HS-5 (cell line): ENCODE measurements around the gene SPTBN1.

Source experiments
- DNase-seq: peaks from one replicate; pipeline ENCODE4 v3.0.0-alpha.2; 2012; ENCODE audit warnings: low read depth

SPTBN1 gene

DNA sequence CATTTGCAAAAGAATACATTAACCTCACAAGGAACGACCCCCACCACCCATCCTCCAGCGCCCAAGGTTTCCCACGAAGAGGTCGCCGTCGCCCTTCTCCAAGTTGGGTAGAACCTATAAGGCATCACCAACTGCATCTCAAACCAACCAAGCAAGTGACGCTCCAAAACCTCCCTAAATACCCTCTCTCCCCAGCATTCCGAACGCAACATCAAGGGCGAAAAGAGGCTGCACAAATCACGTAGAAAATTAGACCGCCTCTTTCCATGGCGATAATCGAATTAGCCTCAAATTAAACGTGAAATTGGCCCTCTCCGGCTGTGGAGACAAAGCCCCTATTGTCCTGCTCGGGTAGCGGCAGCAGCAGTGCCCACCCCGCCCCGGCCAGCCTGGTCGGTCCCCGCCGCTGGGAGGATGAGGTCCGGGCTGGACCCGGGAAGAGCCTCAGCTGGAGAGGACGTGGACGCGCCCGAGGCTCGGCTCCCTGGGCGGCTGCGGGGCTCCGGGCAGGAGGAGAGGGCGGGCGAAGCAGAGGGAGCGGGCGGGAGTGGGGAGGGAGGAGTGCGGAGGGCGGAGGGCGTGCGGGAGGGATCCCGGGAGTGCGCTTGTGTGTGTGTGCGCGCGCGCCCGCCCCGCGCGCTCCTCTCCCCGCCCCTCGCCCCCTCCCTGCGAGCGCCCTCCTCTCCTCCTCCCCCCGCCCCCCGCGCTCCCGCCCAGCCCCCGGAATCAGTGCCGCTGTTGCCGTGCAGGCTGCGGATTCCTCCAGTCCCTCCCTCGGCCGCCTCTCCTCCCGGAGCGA lies at the start of gene SPTBN1:
Gene SPTBN1 (plus strand): TSS at position 765 of the 799 bp plus-strand sequence. CDS start 70,092 bp downstream, outside the sequence.
- DNase-seq, result no peak

DNA sequence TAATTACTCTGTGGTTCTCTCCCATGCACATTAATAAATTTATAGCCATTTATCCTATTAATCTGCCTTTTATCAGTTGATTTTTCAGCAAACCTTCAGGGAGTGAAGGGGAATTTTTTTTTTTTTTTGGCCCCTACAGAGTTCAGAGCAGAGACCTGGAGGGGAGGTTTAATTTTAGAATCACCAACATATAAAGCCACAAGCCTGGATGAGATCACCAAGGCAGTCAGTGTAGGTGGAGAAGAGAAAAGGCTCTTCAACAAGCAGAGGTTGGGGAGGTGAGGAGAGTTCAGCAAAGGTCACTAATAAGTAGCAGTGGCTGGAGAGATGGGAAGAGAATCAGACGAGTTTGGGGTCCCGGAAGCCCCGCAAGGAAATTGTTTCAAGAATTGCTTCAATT lies 48.4 kb upstream of the SPTBN1 start:
- DNase-seq, result no peak

DNA sequence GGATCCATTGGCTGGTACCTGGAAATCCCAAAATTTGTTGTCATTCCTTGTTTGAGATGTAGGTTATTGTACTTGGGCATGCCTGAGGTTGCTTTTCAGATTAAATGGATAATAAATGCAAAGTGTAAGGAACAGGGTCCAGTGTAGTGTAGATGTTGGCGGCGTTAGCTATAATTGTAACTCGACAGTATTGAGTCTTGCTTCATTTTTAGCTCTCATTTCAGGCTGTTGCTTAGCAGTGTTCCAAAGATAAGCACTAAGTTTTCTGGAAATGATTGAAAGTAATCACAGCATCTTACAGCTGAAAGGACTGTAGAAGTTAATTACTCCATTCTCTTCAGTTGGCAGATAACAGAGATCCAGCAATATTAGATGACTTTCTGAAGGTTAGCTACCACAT lies 47.8 kb upstream of the SPTBN1 start:
- no peak for DNase-seq

DNA sequence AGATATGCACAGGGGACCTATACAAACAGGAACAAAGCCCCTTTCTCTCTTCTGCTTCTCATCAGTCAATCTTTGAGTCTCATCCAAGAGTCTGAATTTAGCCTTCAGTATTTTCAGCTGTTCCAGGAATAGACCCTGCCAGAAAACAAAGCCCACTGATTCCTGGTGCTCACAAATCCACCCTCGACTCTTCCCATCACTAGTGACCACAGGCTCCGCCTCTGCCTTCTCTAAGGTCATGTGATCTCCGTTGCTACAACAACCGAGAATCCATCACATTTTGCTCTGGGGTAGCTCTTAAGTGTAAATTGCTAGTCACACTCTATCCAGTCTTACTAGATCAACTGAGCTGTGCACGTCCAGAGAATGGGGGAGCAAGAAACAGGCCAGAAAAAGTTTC lies 46.4 kb upstream of the SPTBN1 start:
- no peak for DNase-seq

DNA sequence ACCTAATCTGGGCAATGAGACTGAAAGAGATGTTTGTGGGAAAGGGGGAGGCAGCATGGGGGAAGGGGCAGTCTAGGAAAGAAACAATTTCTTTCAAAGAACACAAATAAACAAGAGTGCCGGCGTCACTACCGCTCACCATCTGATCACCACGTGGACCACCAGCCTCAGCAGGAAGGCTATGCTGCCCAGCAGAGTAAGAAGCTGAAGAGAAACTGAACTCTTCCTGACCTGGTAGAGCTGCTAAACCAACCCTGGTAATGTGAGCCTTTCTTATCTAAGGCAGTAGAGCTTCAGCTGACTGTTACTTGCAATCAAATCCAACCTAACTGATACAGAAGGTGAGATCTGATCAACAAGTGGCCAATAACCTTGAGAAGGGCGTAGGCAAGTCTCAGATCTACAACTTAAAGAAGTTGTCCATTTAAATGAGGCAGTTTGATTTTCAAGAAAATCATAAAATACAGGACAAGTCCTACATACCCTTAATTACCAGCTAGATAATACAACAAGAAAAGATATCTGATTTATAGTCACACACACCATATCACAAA lies 44.2 kb upstream of the SPTBN1 start:
- DNase-seq, result no peak

DNA sequence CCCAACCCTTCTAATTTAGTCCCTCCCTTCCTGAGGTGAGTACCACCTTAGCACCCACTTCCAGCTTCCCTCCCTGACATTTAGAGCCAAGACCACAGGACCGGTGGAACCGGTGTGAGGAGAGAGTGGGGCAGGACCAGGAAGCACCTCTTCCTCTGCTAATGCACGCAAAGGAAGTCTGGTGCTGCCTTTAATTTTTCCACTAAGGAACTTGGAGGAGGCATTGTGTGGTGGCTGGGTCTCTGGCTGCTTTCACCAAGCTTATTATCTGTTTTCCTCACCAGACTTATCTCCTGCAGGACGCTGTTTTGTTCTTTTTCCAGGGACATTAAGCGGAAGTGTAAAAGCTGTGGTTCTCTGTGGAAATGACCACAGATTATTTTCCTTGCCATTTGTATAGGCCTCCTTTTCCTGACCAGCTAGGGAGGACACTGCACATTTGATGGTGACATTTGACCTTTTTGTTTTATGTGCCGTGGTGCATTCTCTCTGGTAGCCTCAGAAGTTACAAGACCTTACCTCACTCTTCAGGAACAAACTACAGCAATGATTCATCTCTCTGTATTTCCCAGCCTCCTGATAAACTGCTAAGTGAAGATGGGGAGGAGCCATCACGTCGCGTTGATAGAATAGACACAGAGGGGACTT lies 39.8 kb upstream of the SPTBN1 start:
- DNase-seq, result no peak

DNA sequence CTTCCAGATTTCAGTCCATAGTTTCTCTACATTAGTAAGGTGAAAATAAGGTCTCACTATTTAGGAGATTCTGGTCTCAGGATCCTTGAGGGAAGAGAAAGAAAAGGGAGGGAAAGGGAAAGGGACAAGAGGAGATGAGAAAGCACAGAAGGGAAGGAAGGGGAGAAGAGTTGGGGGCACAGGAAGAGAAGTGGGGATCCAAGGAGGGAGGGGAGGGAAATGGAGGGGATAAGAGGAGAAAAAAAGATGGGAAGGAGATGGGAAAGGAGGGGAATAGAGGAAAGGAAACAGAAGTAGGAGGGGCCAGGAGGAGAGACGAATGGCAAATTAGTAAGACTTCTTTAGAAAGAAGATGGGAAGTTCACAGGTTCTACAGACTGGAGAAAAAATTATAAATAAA lies 39.2 kb upstream of the SPTBN1 start:
- no peak for DNase-seq

DNA sequence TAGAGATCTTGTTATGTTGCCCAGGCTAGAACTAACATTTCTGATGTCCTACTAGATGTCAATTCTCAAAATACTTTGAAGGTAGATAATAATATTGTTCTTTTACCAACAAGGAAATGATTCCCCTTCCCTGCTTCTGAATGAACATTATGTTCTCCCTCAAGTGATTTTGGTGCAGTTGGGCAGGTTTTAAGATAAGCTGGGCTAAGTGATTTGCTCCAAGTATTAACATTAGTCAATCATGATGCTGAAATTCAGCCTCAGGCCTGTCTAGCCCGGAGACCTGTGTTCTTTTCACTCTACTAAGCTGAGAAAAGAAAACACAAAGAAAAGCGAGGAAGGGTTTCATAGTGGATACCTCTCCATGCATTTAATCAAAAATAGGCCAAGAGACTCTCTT lies 38.5 kb upstream of the SPTBN1 start:
- DNase-seq, result no peak

DNA sequence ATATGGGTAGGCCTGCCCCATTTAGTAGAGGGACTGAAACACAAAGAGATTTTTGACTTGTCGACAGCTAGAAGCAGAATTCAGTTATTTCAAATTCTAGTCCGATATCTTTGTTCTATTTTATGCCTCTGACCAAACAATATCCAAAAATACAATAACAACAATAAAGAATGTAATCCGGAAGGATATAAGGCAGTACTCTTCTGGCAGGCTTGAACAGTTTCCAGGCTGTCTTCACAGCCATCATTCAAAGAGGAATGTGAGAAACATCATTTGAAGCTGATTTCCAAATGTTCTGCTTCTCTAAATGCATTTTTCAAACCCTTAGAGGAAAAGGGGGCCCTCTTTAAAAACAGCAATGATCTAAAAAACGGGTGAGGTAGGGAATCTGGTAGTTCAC lies 36.7 kb upstream of the SPTBN1 start:
- DNase-seq, result no peak

DNA sequence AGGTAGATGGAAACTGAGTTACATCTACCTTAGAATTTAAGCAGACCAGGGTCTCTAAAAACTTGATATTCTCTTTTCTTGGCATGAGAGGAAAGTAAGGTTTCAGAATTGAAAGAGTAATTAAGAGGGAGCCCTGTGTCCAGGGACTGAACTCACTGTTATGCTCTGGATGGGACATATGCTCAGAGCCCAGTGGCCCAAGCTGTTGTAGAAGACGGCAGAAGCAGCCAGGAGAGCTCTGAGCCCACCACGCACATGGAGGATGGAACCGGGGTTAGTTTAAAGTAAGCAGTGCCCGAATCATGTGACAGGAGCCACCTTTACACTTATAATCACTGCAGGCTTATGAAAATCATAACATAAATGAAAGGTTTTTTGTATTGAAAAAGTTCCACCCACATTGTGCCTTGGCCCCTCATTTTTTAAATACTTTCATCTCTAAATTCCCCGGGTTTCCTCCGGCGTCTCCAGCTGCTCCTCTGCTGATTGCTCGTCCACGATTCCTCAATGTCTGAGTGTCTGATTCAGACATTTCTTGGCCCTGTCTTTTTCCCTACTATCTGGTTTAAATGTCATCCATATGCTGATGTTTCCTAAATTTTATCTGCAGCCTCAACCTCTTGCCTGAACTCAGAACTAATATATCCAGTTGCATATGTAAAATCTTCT lies 36.1 kb upstream of the SPTBN1 start:
- DNase-seq, result no peak

DNA sequence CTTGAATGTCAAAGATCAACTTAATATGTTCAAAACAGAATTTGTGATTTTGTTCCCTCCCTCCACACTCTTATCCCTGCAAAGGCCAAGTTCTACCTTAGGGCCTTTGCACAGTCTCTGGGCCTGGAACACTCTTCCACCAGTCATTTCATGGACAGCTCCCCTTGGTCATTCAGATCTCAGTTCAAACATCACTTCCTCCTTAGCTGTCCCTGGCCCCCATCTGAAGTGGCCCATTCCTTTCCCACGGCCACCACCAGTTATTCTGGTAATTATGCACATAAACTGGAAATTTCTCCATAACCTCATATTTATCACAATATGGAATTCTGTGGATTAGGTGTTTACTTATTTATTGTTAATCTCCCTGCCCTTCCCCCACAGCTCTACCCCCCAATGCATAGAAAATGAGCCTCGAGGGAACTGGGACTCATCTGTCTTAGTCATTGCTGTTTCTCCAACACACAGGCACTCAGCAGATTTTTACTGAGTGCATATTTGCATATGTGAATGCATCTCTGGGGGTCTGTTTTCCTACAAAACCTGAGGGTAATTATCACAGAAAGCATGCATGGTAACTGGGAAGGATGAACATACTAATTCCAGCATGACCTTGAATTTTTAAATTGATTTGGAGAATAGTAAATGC lies 35.5 kb upstream of the SPTBN1 start:
- no peak for DNase-seq

DNA sequence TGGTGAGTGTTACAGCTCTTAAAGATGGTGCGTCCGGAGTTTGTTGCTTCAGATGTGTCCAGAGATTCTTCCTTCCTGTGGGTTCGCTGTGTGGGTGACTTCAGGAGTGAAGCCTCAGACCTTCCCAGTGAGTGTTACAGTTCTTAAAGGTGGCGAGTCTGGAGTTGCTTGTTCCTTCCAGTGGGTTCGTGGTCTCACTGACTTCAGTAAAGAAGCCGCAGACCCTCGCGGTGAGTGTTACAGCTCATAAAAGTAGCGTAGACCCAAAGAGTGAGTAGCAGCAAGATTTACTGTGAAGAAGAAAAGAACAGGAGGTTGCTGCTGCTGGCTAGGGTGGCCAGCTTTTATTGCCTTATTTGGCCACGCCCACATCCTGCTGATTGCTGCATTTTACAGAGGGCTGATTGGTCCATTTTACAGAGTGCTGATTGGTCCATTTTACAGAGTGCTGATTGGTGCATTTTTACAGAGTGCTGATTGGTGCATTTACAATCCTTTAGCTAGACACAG lies 34.0 kb upstream of the SPTBN1 start:
- DNase-seq, result no peak

DNA sequence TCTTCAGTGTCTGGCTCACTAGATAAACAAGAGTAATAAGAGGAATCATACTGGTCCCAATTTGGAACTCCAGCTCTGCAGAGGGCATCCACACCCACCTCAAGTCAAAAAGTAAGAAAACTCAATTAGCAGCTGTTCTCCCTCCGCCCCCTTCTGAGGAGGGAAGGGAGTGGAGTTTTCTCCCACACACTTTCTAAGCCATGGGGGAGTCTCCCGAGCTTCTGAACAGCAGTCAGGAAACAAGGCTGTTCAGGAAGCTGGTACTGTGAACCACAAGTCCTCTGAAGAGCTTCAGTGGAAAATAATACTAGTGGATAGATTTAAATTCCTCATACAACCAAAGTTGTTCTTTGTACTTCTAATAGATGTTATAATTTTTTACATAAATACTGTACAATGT lies 32.9 kb upstream of the SPTBN1 start:
- DNase-seq, result no peak

DNA sequence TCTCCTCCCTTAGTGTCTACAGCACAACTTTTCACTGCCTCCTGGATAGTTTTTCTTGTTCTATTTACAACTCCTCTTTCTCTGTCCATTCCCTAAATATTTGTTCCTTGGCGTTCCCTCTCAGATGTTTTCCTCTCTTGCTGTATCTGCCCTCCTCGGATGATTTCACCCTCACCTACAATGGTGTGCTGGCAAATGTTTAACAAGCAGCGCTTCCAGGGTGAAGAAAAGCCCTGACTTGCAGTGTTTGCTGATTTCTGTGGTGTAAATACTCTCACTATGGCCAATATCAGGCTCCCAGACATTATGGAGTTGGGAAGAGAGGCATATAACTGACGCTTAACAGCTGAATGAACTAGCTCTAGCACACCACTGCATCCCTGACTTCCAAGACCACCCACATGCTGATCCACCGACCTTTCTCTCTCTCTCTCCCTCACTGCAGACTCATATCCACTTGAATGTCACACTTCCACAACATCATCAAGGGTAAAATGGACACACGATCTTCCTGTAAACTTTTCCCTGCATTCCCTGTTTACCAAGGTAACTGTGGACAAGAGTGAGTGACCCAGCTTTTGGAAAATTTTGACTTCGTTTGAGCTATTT lies 31.5 kb upstream of the SPTBN1 start:
- DNase-seq, result no peak

DNA sequence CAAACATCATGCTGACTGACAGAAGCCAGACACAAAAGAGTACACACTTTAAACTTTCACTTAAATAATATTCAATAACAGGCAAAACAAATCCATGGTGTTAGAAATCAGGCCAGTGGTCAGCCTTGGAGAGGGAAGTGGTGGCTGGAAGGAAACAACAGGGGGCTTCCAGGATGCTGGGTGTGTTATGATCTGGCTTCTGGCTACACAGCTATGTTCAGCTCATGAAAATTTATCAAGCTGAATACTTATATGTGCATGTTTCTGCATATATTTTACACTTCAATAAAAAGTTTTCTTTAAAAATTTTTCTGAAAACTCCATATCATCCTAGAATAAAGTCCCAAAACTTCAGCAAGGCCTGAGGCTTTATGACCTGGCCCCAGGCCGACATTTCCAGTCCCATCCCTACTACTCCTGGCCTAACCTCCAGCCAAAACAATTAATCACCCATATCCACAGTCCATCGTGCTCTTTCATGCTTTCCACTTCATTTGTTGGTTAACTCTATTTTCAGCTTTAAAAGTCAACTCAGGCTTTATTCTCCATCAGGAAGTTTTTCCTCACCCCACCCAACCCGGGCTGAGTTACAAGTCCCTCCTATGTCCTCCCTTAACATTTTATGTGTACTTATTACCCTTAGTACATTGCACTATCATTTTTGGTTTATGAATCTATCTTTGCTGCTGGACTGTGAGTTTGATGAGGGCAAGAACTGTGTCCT lies 27.9 kb upstream of the SPTBN1 start:
- no peak for DNase-seq

DNA sequence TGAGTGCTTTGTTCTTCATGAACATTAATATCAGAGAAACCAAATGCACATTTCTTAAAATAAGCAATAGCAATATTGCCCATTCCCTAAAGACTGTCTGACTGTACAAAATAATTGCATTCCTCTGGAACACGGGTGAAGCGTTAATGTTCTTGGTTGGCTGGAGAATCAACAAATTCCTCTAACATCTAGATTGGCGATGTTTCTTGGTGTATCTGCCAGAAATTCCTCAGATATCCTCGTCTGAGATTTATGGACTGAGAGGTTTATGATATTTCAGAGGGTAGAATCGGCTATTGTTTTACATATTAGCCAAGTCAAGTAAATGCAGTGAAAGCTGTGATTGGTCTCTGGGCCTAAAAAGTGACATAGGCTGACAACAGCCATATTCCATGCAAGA lies 27.1 kb upstream of the SPTBN1 start:
- DNase-seq, result no peak

DNA sequence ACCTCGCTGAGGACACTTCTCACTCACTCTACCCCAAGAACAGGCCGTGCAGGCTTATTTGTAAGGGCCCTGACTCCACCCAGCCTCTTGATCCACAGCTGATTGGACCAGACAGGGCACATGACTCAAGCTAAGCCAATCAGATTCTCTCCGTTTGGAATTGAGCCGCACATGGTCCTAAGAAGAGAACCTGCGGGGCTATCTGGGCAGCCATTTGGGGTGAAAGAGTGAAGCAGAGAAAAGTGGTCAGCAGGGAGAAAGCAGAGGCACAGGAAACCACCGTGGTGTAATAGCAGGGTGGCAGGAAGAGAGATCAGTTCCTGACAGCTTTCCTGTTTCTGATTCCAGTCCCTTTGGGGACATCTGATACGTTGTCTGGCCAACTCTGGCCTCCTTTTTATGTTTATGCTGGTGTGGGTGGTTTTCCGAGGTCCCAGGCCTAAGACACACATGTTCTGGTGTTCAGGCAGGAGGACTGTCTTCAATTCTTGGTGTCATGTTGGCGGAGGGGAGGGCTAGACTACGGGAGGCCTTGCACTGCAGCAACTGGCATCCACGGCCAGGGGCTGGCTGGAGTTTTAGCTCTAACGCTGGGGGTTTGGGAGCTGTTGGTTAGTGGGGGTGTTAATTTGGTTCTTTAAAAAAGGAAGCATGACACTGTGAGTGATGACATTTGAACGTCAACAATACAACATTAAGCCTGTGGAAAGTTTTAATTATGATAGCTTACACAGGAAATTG lies 26.1 kb upstream of the SPTBN1 start:
- no peak for DNase-seq

DNA sequence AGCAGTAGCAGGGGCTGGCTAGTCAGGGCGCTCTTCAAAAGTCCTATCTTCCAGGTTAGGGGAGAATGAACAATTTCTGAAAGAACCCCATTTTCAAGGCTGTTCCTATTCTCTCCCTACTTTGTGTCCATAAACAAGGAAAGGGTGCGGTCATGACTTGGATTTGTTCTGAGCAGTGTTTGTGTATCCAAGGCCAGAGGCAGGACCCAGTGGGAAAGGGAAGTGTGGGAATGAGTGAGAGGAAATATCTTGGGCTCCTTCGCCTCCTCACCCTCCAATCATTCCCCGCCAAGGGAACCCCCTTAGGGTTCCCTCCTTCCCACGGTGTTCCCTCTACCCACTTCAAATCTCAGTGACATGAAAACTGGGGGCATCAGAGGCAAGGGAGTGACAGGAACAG lies 25.5 kb upstream of the SPTBN1 start:
- no peak for DNase-seq

DNA sequence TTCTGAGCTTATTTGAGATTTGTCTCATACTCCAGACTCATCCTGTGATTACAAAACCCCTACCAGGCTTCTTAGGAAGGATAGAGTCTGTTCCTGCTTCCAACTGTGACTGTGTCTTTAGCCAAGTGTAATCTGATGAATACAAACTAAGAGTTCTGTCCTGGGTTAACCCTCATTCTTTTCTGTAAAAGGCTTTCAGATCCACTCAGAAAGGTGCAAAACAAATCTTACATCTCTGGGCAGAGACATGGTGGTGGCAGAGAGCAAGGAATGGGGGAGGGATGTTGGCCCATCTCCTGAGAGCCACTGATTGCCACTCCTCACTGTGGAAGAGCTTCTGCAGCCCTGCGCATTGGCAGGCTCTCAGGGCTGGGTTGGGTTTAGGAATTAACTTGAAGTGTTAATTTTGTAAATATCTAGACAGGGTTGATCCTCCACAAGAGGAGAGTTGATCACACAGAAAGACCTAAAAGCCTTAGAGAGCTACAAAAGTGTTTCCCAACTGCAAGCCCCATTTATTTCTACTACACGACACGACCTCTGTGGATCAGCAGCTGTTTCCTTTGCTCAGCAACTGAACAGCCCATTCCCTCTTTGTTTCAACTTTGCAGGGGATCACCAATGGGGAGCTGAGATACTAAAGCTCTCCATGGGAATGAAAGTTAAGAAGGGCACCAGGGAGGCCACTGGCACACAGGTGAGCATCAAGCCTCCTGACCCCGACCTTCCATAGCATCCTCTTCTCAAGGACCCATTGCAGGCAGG lies 23.7 kb upstream of the SPTBN1 start:
- no peak for DNase-seq

DNA sequence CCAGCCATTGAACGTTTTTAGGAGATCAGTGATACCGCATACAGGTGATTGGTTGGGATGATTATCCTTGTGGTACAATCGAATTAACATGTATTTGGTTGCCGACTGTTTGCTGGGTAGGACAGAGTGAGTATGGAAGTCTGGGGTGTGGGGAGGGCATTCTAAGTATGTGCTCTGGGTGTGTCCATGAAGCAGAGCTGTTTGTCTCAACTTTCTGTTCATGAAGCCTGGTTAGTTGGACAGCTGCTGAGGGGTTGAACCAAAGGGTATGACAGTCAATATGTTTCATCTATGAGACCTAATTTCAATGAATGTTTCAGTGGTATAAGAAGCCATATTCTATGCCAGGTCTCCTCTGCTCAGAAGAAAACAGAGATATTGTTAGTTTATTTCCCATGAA lies 21.9 kb upstream of the SPTBN1 start:
- DNase-seq, result no peak
